Caco-2 (cell line): ENCODE data around the gene RCE1. TPM values are rescaled to one million over a fixed set of nuclear protein-coding genes. Genes with fewer than 3 reads are reported as not detected.

ENCODE experiments used
- BruUV-seq: library from RNA; stranded (reverse); fragments of 400-500 nt; replicated peaks from 2 replicates; lab custom pipeline; 2021; lab: Mats Ljungman, UMichigan
- CTCF ChIA-PET: fragments of 300-600 bp; sonication (Branson Sonifier 250); formaldehyde crosslinking; loops from one replicate; lab custom pipeline; 2022; ENCODE audit warnings: antibody characterized with exemption; lab: Charles Lee
- POLR2A ChIA-PET: fragments of 300-600 bp; sonication (Branson Sonifier 250); formaldehyde crosslinking; loops from one replicate; lab custom pipeline; 2022; ENCODE audit warnings: antibody characterized with exemption; lab: Charles Lee
- DNase-seq, 2 experiments: peaks; one replicate each; pipeline versions ENCODE4 v3.0.0 to v3.0.0-alpha.2; 2020 to 2022
- H3K27me3 ChIP-seq: replicated peaks from 2 replicates; pipeline ENCODE4 v1.6.0; 2011; ENCODE audit warnings: low read length; ENCODE audit not compliant: control insufficient read depth, insufficient read depth
- H3K36me3 ChIP-seq: 2 replicates; pipeline ENCODE4 v1.5.1; 2011; ENCODE audit warnings: low read length; ENCODE audit not compliant: control insufficient read depth, insufficient read depth
- H3K4me1 ChIP-seq: fragments of 250-450 bp; sonication (Bioruptor Pico); 2 replicates; pipeline ENCODE4 v1.5.1; 2020; ENCODE audit warnings: mild to moderate bottlenecking
- H3K4me3 ChIP-seq: 2 replicates; pipeline ENCODE4 v1.5.1; 2011; ENCODE audit warnings: low read depth, mild to moderate bottlenecking, control low read depth, low read length
- H3K9me3 ChIP-seq: fragments of 250-450 bp; sonication (Bioruptor Pico); 2 replicates; pipeline ENCODE4 v1.5.1; 2020; ENCODE audit warnings: mild to moderate bottlenecking, moderate library complexity
- H3K27ac Mint-ChIP-seq: one replicate; pipeline ENCODE4 v1.8.0; 2022; ENCODE audit warnings: mixed read lengths; ENCODE audit not compliant: unreplicated experiment
- H3K27me3 Mint-ChIP-seq: one replicate; pipeline ENCODE4 v1.8.0; 2022; ENCODE audit warnings: mixed read lengths; ENCODE audit not compliant: insufficient read depth, unreplicated experiment
- H3K36me3 Mint-ChIP-seq: one replicate; pipeline ENCODE4 v1.8.0; 2022; ENCODE audit warnings: mild to moderate bottlenecking, mixed read lengths; ENCODE audit not compliant: insufficient read depth, unreplicated experiment
- H3K4me1 Mint-ChIP-seq: one replicate; pipeline ENCODE4 v1.8.0; 2022; ENCODE audit warnings: low read depth, mixed read lengths; ENCODE audit not compliant: unreplicated experiment
- H3K4me3 Mint-ChIP-seq: one replicate; pipeline ENCODE4 v1.8.0; 2022; ENCODE audit warnings: mild to moderate bottlenecking, moderate library complexity, mixed read lengths; ENCODE audit not compliant: unreplicated experiment
- H3K9me3 Mint-ChIP-seq: one replicate; pipeline ENCODE4 v1.8.0; 2022; ENCODE audit warnings: mixed read lengths; ENCODE audit not compliant: unreplicated experiment
- CTCF ChIP-seq, 2 experiments: fragments of 200-600 bp in 1 of 2; IDR thresholded peaks; 1 replicate in 1 of 2; 2 replicates in 1 of 2; pipeline versions ENCODE4 v1.5.1 to v1.8.0; 2011 to 2022; ENCODE audit warnings: antibody characterized with exemption in 1 of 2, control low read depth in 1 of 2, inconsistent platforms in 1 of 2, low read depth in 1 of 2, low read length in 1 of 2, mild to moderate bottlenecking in 1 of 2, moderate library complexity in 1 of 2; ENCODE audit not compliant: insufficient read depth in 1 of 2, severe bottlenecking in 1 of 2, unreplicated experiment in 1 of 2
- intact Hi-C: fragments of 100-400 bp; cut with micrococcal nuclease; formaldehyde crosslinking; loops from one replicate; pipeline ENCODE4 v1.10.0; 2022; ENCODE audit not compliant: unreplicated experiment
- total RNA-seq: library from RNA; stranded (reverse); gene quantifications from 2 replicates; pipeline ENCODE4 v1.2.3, GENCODE V29; 2022

The RCE1 gene
- total RNA-seq, 1 experiment from 2014 or later: 60.7 TPM

GRCh38 chr11:66847461-66848232, 4.4 kb downstream of the RCE1 start:
- H3K36me3 Mint-ChIP-seq: peaks cover 53% of the 10 kb centered on the region

GRCh38 chr11:66848671-66849500, 5.6 kb downstream of the RCE1 start:
- no TSS peak for BruUV-seq
- H3K4me1 Mint-ChIP-seq: peaks cover 8% of the 10 kb centered on the region
- Histone ChIP-seq H3K4me1 (peaks cover 6% of the 10 kb centered on the region), H3K9me3 (no peaks in the 10 kb centered on the region), H3K36me3 (peaks cover 5% of the 10 kb centered on the region), H3K27me3 (no peaks in the 10 kb centered on the region), H3K4me3 (no peak overlapping the region)
- no peak overlapping the region for H3K27ac Mint-ChIP-seq
- H3K36me3 Mint-ChIP-seq: peaks cover 45% of the 10 kb centered on the region
- no peaks in the 10 kb centered on the region for H3K27me3 Mint-ChIP-seq
- no peaks in the 10 kb centered on the region for H3K9me3 Mint-ChIP-seq
- CTCF ChIA-PET: interaction anchor here (0.6 kb wide), 1 partner anchor 10 kb away, joined by 5 read pairs; no protein-coding TSS in a partner anchor
- POLR2A ChIA-PET: interaction anchor here (0.5 kb wide), 1 partner anchor 173 kb away, joined by 3 read pairs; no protein-coding TSS in a partner anchor
- peak in 1 of 2 experiments; percentile 41 for DNase-seq
- intact Hi-C loops: no loop called here
- H3K4me3 Mint-ChIP-seq: no peak overlapping the region
- TF ChIP-seq CTCF (IDR thresholded peaks at IDR 0.05; ENCODE audit: insufficient read depth in 1 of 2, low read depth in 1 of 2, low read length in 1 of 2, severe bottlenecking in 1 of 2, unreplicated experiment in 1 of 2): no peak

More at GRCh38 chr11:66847461-66848232, 4.4 kb downstream of the RCE1 start:
- Mint-ChIP-seq H3K27ac (no peak overlapping the region), H3K9me3 (no peaks in the 10 kb centered on the region), H3K4me3 (no peak overlapping the region), H3K4me1 (peaks cover 7% of the 10 kb centered on the region), H3K27me3 (no peaks in the 10 kb centered on the region)
- H3K27me3 ChIP-seq: no peaks in the 10 kb centered on the region
- peak in 1 of 2 experiments; percentile 47 for DNase-seq
- no peaks in the 10 kb centered on the region for H3K9me3 ChIP-seq
- H3K36me3 ChIP-seq: peaks cover 5% of the 10 kb centered on the region
- ChIA-PET CTCF (no interaction called here), POLR2A (no interaction called here)
- no peak for TF ChIP-seq CTCF (IDR thresholded peaks at IDR 0.05; ENCODE audit: insufficient read depth in 1 of 2, low read depth in 1 of 2, low read length in 1 of 2, severe bottlenecking in 1 of 2, unreplicated experiment in 1 of 2)
- H3K4me1 ChIP-seq: peaks cover 6% of the 10 kb centered on the region
- no TSS peak for BruUV-seq
- no peak overlapping the region for H3K4me3 ChIP-seq
- intact Hi-C loops: no loop called here

- intact Hi-C loops: no loop called here
- Mint-ChIP-seq H3K4me3 (no peak overlapping the region), H3K27me3 (no peaks in the 10 kb centered on the region), H3K27ac (no peak overlapping the region), H3K4me1 (peaks cover 8% of the 10 kb centered on the region), H3K9me3 (no peaks in the 10 kb centered on the region), H3K36me3 (peaks cover 41% of the 10 kb centered on the region)
- CTCF ChIA-PET: no interaction called here
- Histone ChIP-seq H3K36me3 (peaks cover 5% of the 10 kb centered on the region), H3K27me3 (no peaks in the 10 kb centered on the region), H3K9me3 (no peaks in the 10 kb centered on the region), H3K4me1 (no peaks in the 10 kb centered on the region), H3K4me3 (no peak overlapping the region)
- DNase-seq: peak in 1 of 2 experiments; percentile 43
- POLR2A ChIA-PET: interaction anchor here (0.5 kb wide), 1 partner anchor 172 kb away, joined by 3 read pairs; no protein-coding TSS in a partner anchor
- no peak for TF ChIP-seq CTCF (IDR thresholded peaks at IDR 0.05; ENCODE audit: insufficient read depth in 1 of 2, low read depth in 1 of 2, low read length in 1 of 2, severe bottlenecking in 1 of 2, unreplicated experiment in 1 of 2)
- no TSS peak for BruUV-seq
These were observed 6.4 kb downstream of the RCE1 start for GRCh38 chr11:66849501-66850234.
